Measurements from ENCODE around the gene ACTRT2.

- TF ChIP-seq, protein P1, sequence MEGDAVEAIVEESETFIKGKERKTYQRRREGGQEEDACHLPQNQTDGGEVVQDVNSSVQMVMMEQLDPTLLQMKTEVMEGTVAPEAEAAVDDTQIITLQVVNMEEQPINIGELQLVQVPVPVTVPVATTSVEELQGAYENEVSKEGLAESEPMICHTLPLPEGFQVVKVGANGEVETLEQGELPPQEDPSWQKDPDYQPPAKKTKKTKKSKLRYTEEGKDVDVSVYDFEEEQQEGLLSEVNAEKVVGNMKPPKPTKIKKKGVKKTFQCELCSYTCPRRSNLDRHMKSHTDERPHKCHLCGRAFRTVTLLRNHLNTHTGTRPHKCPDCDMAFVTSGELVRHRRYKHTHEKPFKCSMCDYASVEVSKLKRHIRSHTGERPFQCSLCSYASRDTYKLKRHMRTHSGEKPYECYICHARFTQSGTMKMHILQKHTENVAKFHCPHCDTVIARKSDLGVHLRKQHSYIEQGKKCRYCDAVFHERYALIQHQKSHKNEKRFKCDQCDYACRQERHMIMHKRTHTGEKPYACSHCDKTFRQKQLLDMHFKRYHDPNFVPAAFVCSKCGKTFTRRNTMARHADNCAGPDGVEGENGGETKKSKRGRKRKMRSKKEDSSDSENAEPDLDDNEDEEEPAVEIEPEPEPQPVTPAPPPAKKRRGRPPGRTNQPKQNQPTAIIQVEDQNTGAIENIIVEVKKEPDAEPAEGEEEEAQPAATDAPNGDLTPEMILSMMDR (optimal IDR thresholded peaks at IDR 0.05 in 1 of 3, IDR thresholded peaks at IDR 0.05 in 1 of 3, conservative IDR thresholded peaks at IDR 0.05 in 1 of 3; ENCODE audit: extremely low read depth in 1 of 3, insufficient read depth in 2 of 3, low read length in 3 of 3) = no peak
- TF ChIP-seq EZH2 (IDR thresholded peaks at IDR 0.05; ENCODE audit: low read length) = no peak
Measured at GRCh38 chr1:3003039-3003940, 18.0 kb upstream of the ACTRT2 start.
